Activated CD8-positive, alpha-beta memory T cell treated with anti-CD3 and anti-CD28 coated beads, Interleukin-2, amount 50 U/mL, for 48 hours (primary cell): Measurements from ENCODE around the gene HOXB2.

Source experiments
- DNase-seq: peaks from one replicate; pipeline ENCODE4 v3.0.0-alpha.2; 2020

Gene HOXB2

GRCh38 chr17:48545022-48545375, at the start of gene HOXB2:
Gene HOXB2 (minus strand): TSS chr17:48545109. CDS start chr17:48544911, 198 bp downstream.
- DNase-seq = no peak

DNA sequence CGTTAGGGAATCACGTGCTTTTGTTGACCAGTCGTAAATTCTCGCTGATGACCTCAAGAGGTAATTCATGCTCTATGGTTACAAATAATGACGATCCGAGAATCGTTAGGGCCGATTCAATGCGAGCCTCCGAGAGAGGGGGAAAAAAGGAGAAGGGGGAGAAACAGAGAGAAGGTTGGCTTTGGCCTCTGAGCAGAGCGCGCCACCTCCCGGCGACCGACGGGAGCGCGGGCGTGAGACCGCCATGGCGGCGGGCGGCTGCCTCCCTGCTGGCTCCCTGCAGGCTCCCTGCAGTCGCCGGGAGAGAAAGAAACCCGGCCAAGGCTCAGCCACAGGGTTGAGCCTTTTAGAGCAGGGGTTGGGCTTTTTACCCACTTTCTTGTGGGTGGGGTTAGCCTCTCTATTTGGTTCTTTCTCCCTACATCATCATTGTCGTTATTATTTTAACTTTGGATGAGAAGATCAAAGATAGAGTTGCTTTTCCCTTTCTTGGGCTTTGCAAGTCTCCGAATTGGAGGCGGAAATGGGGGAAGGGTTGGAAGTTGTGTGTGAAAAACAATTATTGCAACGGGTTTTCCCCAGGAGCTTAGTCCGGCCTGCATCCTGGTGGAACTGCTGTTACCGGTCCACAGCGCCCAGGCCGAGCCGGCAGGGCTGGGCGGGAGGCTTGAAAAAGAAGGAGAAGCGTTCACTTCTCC, 49.1 kb upstream of the HOXB2 start:
- peak; percentile 95 for DNase-seq

GRCh38 chr17:48593126-48593829, 48.4 kb upstream of the HOXB2 start, which contains the start of gene HOXB5:
Gene HOXB5 (minus strand): TSS chr17:48593779. CDS start chr17:48593682, 97 bp downstream.
- no peak for DNase-seq

GRCh38 chr17:48592577-48592976, 47.7 kb upstream of the HOXB2 start:
- DNase-seq = no peak

DNA sequence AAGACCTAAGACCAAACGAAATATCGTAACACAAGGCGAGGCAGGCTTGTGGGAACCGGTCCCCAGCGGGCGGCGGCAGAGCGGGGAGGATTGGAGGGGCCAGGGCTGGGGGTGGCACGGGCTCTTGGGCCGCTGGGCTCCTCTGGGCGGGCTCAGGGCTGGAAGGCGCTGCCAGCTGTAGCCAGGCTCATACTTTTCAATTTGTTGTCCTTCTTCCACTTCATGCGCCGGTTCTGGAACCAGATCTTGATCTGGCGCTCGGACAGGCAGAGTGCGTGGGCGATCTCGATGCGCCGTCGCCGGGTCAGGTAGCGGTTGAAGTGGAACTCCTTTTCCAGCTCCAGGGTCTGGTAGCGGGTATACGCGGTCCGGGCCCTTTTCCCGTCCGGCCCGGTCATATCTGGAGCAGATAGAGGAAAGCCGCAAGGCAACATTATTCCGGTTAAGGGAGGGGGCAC, 47.2 kb upstream of the HOXB2 start:
- no peak for DNase-seq

DNA sequence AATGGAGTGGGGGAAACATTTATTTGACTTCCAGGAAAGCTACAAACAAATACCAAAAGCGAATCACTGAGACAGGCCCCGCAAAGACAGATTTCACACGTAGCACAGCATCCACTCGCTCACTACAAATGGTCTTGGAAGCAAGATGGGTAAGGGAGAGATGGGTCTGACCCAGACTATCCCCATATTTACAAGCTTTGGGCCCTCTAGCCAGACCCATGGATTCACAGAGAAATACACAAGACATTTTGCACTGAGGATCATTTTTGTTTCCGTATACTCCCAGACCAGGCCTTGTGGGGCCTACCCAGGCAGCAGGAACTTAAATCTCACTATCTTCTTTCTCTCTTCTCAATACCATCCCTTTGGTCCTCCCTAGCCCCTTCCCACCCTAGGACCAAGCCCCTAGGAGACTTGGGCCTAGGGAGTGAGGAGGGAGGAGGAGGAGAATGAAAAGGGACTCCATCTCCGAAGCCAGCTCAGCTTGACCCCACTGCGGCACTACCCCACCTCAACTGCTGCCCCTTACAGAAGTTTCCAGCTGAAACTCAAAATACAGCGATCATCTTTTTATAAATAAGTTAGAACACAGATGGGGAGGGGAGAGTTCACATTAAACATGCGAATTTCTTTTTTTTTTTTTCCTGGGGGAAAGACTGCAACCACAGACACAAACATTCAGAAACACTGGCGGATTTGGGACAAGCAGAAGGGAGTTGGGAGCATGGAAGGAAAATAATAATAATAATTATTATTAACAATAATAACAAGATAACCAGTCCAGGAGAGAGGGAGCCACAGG, 46.5 kb upstream of the HOXB2 start:
- no peak for DNase-seq

DNA sequence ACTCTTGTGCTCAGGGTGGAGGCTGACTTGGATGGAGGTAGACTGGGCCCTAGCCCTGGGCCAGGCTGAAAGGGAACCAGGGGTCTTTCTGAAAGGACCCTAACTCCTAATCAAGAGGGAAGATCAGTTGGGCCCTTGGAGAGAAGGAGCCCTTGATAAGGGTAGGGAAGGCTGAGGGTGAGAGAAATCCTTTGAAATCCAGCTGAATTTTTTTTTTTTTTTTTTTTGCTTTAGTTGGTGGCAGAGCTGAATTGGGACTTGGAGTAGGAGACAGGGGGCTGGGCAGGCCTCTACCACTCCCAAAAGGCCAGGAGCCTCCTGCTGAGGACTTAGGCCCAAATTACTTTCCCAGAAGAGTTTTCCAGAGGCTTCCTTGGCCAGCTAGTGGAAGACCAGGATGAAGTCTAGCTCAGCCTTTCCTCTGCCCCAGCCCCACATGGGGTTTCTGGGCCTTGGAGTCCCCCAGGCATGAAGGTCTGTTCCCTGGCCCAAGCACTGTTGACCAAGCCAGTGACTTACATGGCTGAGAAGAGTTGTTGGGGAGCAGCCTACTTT, 45.8 kb upstream of the HOXB2 start:
- no peak for DNase-seq

GRCh38 chr17:48589831-48590606, 45.1 kb upstream of the HOXB2 start, which contains the start of gene HOXB3:
Gene HOXB3 (minus strand): TSS chr17:48590241. CDS start chr17:48552474, 37,767 bp downstream.
- DNase-seq = no peak

- DNase-seq = no peak
These were observed 44.3 kb upstream of the HOXB2 start for GRCh38 chr17:48589060-48589830.

GRCh38 chr17:48588528-48588927, 43.6 kb upstream of the HOXB2 start:
- no peak for DNase-seq

DNA sequence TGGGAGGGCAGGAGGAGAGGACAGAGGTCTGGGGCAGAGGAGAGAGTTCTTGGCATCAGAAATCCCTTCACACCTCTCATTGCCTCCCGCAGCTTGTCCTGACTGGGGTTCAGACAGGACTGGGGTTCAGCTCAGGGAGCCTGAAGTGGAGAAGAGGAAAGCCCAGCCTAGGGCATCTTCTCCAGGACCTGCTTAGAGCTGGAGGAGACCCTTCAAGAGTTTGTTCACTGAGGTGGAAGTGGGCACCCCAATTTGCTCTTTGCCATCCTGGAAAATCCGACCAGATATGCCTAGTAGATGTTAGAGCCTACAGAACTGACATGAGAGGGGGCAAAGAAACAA, 43.1 kb upstream of the HOXB2 start:
- DNase-seq = no peak

GRCh38 chr17:48587276-48588073, 42.6 kb upstream of the HOXB2 start:
- no peak for DNase-seq

GRCh38 chr17:48586355-48587258, 41.7 kb upstream of the HOXB2 start:
- DNase-seq = no peak

- no peak for DNase-seq
These were observed 39.4 kb upstream of the HOXB2 start for GRCh38 chr17:48584223-48584741.

GRCh38 chr17:48583708-48584222, 38.9 kb upstream of the HOXB2 start:
- DNase-seq = no peak

DNA sequence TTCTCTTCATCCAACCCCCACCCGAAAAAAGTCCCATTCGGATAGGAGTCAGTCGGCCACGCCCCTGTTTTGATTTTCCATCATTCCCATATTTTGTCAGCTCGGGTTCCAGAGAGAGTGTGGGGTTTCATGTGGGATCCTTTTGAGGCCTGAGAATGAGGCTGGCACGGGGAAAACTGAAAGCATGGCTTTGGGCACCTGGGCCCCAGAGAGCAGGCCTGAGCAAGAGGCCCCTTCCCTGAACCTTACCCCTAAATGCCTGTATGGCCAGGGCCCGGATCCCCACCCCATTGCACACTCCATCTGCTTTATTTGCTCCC, 37.8 kb upstream of the HOXB2 start:
- no peak for DNase-seq

- no peak for DNase-seq
These were observed 35.0 kb upstream of the HOXB2 start for GRCh38 chr17:48579760-48580554.

DNA sequence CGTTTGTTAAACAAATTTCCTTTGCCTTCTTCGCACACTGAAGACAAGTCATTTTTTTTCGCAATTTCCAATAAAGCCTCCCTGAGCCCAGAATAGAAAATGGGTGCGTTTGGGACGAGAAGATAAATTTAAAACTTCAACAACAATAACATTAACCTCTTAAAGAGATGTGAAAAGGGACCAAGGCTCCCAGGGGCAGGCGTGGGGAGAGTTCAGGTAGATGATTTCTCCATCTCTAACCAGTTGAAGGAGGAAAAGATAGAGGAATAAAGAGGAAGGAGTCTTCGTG, 34.5 kb upstream of the HOXB2 start:
- DNase-seq = no peak
